ELR (cell line): ENCODE measurements around the gene KAT2A.
"Not testable (repeated sequence)": the region's sequence is repeated elsewhere in the genome, so short reads cannot be mapped to it uniquely, and the experiment has no call there.

Experiments used
- DNase-seq: peaks from one replicate; pipeline ENCODE4 v3.0.0-alpha.2; 2015; ENCODE audit warnings: low read depth

The KAT2A gene

GRCh38 chr17:42120770-42121769, at the start of gene KAT2A:
Gene KAT2A (minus strand): TSS chr17:42121367. CDS start chr17:42121304, 63 bp downstream.
- DNase-seq = peak; percentile 90

- no peak for DNase-seq
These were observed 48.2 kb upstream of the KAT2A start for GRCh38 chr17:42169351-42169750.

DNA sequence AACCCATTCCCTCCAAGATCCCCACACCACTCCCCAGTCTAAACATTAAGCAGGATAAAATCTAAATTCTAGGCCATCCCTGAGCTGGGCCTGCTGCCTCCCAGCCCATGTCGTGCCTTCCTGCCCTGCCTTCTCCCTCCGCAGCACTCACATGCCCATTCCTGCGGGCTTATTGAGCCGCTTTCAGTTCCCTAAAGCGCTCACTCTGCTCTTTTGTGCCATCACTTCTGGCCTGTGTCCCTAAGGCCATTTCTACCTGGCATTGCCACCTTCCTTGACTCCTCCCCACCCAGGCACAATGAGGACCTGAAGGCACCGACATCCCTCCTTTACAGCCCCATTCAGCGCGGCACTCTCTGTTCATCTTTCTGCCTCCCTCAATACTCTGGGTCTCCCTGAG, 46.6 kb upstream of the KAT2A start:
- DNase-seq = no peak

GRCh38 chr17:42166196-42166763, 45.1 kb upstream of the KAT2A start:
- no peak for DNase-seq

DNA sequence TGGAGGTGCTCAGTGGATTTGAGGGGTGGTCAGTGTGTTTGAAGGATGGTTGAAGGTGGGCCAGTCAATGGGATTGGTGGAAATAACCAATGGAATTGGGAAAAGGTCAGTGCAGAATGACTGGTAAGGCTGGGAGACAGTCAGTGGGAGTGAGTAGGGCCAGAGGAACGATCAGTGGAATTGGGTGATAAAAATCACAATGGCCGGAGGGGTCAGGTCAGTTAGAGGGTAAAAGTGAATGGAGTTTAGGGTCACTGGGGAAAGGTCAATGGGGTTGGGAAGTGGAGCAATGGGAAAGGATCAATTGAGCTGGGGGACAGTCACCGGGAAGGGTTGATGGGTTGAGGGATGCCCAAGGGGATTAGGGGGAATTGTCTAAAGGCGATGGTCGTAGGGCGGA, 44.6 kb upstream of the KAT2A start:
- no peak for DNase-seq

DNA sequence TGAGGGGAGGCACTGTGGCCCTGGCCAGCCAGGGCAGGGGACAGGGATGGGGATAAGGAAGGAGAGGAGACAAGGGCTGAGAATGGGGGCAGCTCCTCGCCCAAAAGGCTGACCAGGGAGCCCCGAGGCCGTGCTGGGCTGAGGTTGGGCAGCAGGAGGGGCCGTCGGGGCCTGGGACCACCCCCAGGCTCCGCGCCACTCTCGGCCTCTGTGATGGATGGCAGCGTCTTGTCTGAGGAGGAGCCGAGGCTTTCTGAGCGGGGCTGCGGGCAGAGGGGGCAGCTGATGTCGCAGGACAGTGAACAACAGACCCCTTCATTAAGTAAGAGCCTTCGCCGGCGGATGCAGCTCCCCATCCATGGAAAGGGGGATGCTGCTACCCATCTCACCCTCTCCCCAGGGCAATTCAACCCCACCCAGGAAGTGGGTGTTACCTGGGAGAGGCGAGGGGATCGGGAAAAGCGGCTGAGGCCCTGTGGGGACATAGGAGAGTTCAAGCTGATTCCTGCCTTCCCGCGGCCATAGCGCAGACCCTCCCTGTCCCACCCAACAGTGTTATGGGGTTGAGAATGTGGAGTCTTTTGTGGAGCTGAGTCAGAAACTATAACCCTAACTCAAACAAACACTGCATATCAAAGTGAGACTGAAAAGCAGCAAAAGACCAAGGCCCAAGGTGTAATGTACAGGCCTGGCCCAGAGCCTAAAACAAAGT, 42.7 kb upstream of the KAT2A start:
- DNase-seq = no peak

- peak; percentile 25 for DNase-seq
These were observed 41.9 kb upstream of the KAT2A start for GRCh38 chr17:42163113-42163512.

DNA sequence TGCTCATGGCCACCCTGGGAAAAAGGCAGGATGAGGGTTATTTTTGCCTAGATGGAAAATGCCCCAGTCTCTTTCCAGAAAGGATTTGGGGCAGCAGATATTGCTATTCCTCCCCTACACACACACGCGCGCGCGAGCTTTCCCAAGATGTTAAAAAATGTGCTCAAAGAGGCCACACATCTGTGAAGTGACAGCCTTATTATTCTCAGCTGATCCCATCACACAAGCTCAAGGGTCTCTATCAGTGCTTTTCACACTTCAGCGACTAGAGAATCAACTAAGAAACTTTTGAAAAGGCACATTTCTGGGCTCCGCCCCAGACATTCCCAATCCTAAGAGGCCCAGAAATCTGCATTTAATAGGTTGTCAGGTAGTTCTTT, 39.4 kb upstream of the KAT2A start:
- no peak for DNase-seq

- DNase-seq = no peak
These were observed 38.8 kb upstream of the KAT2A start for GRCh38 chr17:42159796-42160530.

DNA sequence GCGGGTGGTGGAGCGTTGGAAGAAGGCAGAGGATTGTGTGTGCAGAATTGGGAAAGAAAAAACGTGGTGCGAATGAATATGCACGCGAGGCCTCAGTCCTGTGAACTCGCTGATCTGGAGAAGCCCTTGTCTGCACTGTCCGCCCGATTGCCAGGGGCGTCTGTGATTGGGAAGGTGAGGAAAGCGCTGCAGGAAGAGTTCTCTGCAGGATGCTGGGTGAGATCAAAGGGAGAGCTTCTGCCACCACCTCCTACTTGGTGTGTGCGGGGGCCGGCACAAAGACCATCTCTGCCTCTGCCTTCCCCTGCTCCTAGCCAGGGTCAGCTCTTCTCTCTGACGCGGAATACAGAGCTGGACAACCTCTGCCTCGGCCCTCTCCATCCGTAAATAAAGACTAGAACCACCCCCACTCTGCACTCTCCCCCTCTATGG, 34.5 kb upstream of the KAT2A start:
- no peak for DNase-seq

- peak; percentile 56 for DNase-seq
These were observed 33.0 kb upstream of the KAT2A start for GRCh38 chr17:42153919-42154742.

DNA sequence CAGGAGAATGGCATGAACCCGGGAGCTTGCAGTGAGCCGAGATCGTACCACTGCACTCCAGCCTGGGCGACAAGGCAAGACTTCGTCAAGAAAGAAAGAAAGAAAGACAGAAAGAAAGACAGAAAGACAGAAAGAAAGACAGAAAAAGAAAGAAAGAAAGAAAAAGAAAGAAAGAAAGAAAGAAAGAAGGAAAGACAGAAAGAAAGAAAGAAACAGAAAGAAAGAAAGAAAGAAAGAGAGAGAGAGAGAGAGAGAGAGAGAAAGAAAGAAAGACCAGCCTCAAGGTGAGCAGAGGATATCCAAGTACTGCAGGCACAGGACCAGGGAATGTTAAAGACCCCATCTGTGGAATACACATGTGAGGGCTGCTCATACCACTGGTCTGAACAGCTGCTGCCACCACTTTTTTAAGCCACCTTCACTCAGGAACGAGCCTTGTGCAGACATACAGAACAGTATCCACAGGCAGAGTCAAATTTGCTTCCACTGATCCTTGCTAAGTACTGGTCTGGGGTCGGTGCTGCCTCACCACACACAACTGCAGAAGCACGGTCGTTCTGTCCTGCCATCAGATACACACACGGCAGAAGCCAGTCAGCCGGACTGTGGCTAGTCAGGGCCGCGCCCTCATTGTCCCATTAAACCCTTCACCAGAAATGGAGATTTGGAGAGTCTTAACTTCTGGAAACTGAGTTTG, 25.9 kb upstream of the KAT2A start:
- DNase-seq = no peak

DNA sequence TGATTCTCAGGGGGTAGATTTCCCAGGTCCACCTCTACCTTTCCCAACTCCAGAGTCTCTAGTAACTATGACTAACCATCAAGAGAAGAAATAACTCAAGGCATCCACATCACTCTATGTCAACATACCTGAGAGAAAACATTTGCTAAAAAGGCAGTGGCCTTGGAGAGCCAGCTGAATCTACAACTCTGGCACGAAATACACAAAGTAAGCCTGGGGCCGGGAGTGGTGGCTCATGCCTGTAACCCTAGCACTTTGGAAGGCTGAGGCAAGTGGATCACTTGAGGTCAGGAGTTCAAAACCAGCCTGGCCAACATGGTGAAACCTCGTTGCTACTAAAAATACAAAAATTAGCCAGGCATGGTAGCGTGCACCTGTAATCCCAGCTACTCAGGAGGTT, 22.0 kb upstream of the KAT2A start:
- DNase-seq = peak; percentile 19

GRCh38 chr17:42142371-42142896, 21.3 kb upstream of the KAT2A start:
- DNase-seq = peak; percentile 68

DNA sequence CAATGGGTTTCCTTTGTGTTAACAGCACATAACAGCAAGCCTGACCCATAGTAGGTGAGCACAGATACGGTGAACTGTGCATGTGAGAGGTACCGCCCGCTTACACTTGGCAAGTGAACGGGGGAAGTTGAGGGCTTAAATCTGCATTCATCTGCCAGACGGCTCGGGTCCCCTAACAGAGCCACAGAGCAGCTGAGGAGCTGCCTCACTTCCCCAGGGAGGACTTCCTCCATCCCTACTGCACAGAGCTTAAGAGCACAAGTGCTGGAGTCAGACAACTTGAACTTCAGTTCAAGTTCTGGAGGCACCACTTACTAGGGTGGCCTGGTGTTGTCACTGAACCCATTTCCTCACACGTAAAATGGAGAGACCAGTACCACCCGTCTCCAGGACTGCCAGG, 20.2 kb upstream of the KAT2A start:
- DNase-seq = no peak

DNA sequence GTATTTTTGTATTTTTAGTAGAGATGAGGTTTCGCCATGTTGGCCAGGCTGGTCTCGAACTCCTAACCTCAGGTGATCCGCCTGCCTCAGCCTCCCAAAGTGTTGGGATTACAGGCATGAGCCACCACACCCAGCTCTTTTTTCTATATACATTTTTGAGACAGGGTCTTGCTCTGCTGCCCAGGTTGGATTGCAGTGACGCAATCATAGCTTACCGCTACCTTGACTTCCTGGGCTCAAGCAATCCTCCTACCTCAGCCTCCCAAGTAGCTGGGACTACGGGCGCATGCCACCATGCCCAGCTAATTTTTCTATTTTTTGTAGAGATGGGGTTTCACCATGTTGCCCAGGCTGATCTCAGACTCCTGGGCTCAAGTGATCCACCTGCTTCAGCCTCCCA, 19.5 kb upstream of the KAT2A start:
- DNase-seq = not testable (repeated sequence)

- DNase-seq = no peak
These were observed 17.8 kb upstream of the KAT2A start for GRCh38 chr17:42138749-42139492.

GRCh38 chr17:42136654-42137051, 15.5 kb upstream of the KAT2A start:
- no peak for DNase-seq
